Loucy (cell line): Measurements from ENCODE around the gene LONP1.

Source experiments
- H2AFZ ChIP-seq: fragments of 200-600 bp; sonication (generic); 2 replicates; pipeline ENCODE4 v1.6.0; 2016; ENCODE audit warnings: antibody characterized with exemption, mild to moderate bottlenecking, low read length, moderate library complexity
- H3F3A ChIP-seq: fragments of 200-600 bp; 2 replicates; pipeline ENCODE4 v1.6.0; 2016; ENCODE audit warnings: antibody characterized with exemption, low read depth, mild to moderate bottlenecking
- H3K27me3 ChIP-seq: fragments of 200-600 bp; sonication (generic); 2 replicates; pipeline ENCODE4 v1.6.1; 2014; ENCODE audit warnings: low read length, mild to moderate bottlenecking; ENCODE audit not compliant: insufficient read depth, poor library complexity, severe bottlenecking
- H3K36me3 ChIP-seq: fragments of 200-600 bp; sonication (generic); 2 replicates; pipeline ENCODE4 v1.6.1; 2016; ENCODE audit warnings: low read length; ENCODE audit not compliant: insufficient read depth
- H3K4me1 ChIP-seq: fragments of 200-600 bp; sonication (generic); 2 replicates; pipeline ENCODE4 v1.5.1; 2014; ENCODE audit warnings: low read length, mild to moderate bottlenecking; ENCODE audit not compliant: insufficient read depth, poor library complexity, severe bottlenecking
- H3K4me2 ChIP-seq: fragments of 200-600 bp; sonication (generic); 2 replicates; pipeline ENCODE4 v1.6.0; 2014; ENCODE audit warnings: antibody characterized with exemption, low read length, low read depth, mild to moderate bottlenecking; ENCODE audit not compliant: poor library complexity, severe bottlenecking
- H3K4me3 ChIP-seq: fragments of 200-600 bp; sonication (generic); 2 replicates; pipeline ENCODE4 v1.5.1; 2014; ENCODE audit warnings: low read length, mild to moderate bottlenecking, mixed read lengths; ENCODE audit not compliant: poor library complexity, severe bottlenecking
- H3K79me2 ChIP-seq: fragments of 200-600 bp; sonication (generic); 2 replicates; pipeline ENCODE4 v1.6.1; 2014; ENCODE audit warnings: low read length; ENCODE audit not compliant: insufficient read depth
- H3K9ac ChIP-seq: fragments of 200-600 bp; sonication (generic); 2 replicates; pipeline ENCODE4 v1.6.0; 2014; ENCODE audit warnings: mild to moderate bottlenecking, low read depth, low read length, moderate library complexity; ENCODE audit not compliant: poor library complexity, severe bottlenecking
- H3K9me2 ChIP-seq: fragments of 200-600 bp; sonication (generic); replicated peaks from 2 replicates; pipeline ENCODE4 v1.6.1; 2016; ENCODE audit warnings: low read depth, low read length, mixed read lengths
- H3K9me3 ChIP-seq: fragments of 200-600 bp; sonication (generic); 2 replicates; pipeline ENCODE4 v1.6.1; 2014; ENCODE audit warnings: mild to moderate bottlenecking, antibody characterized with exemption, low read length, low read depth; ENCODE audit not compliant: insufficient read depth
- H4K20me1 ChIP-seq: fragments of 200-600 bp; sonication (generic); 2 replicates; pipeline ENCODE4 v1.6.0; 2014; ENCODE audit warnings: antibody characterized with exemption, low read length, mild to moderate bottlenecking; ENCODE audit not compliant: insufficient read depth, poor library complexity, severe bottlenecking
- EZH2phosphoT487 ChIP-seq: fragments of 200-600 bp; IDR thresholded peaks from 2 replicates; pipeline ENCODE4 v1.6.1; 2018; ENCODE audit warnings: antibody characterized with exemption, mild to moderate bottlenecking, moderate library complexity, borderline replicate concordance
- TF ChIP-seq, protein P1 (sequence below): fragments of 200-600 bp; sonication (generic); conservative IDR thresholded peaks from 2 replicates; pipeline ENCODE4 v1.5.1; 2014; ENCODE audit warnings: mild to moderate bottlenecking, antibody characterized with exemption, low read length

LONP1 gene

GRCh38 chr19:5762608-5763217 is 42.8 kb upstream of the LONP1 start:
- no peaks in the 10 kb centered on the region for H3K9me2 ChIP-seq
- H3K36me3 ChIP-seq = no peaks in the 10 kb centered on the region
- H3K9ac ChIP-seq = no peak overlapping the region
- H3K27me3 ChIP-seq = no peaks in the 10 kb centered on the region
- no peaks in the 10 kb centered on the region for H3F3A ChIP-seq
- no peak overlapping the region for H3K4me2 ChIP-seq
- H2AFZ ChIP-seq = no peak overlapping the region
- no peak for TF ChIP-seq EZH2phosphoT487
- TF ChIP-seq, protein P1, sequence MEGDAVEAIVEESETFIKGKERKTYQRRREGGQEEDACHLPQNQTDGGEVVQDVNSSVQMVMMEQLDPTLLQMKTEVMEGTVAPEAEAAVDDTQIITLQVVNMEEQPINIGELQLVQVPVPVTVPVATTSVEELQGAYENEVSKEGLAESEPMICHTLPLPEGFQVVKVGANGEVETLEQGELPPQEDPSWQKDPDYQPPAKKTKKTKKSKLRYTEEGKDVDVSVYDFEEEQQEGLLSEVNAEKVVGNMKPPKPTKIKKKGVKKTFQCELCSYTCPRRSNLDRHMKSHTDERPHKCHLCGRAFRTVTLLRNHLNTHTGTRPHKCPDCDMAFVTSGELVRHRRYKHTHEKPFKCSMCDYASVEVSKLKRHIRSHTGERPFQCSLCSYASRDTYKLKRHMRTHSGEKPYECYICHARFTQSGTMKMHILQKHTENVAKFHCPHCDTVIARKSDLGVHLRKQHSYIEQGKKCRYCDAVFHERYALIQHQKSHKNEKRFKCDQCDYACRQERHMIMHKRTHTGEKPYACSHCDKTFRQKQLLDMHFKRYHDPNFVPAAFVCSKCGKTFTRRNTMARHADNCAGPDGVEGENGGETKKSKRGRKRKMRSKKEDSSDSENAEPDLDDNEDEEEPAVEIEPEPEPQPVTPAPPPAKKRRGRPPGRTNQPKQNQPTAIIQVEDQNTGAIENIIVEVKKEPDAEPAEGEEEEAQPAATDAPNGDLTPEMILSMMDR = no peak
- H3K4me3 ChIP-seq = no peak overlapping the region
- no peaks in the 10 kb centered on the region for H4K20me1 ChIP-seq
- no peaks in the 10 kb centered on the region for H3K9me3 ChIP-seq
- no peaks in the 10 kb centered on the region for H3K4me1 ChIP-seq
- no peaks in the 10 kb centered on the region for H3K79me2 ChIP-seq

DNA sequence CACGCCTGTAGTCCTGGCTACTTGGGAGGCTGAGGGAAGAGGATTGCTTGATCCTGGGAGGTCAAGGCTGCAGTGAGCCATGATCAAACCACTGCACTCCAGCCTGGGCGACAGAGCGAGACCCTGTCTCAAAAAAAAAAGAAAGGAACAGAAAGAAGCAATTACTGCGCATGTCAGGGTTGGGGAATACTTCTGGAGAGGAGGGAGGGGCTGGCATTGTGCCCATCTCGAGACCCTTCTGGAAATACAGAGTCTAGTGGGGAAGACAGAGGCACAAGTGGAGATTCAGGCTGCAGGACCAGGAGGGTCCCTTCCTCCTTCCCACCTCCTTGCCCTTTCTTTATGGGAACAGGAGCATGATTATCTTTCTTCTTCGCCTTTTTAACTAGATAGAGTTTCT is 33.8 kb upstream of the LONP1 start:
- no peaks in the 10 kb centered on the region for H3K27me3 ChIP-seq
- H3K36me3 ChIP-seq = no peaks in the 10 kb centered on the region

GRCh38 chr19:5751709-5752108 is 31.8 kb upstream of the LONP1 start:
- no peaks in the 10 kb centered on the region for H3F3A ChIP-seq
- no peaks in the 10 kb centered on the region for H3K27me3 ChIP-seq
- no peak overlapping the region for H2AFZ ChIP-seq
- no peak overlapping the region for H3K4me2 ChIP-seq
- TF ChIP-seq, protein P1 = no peak
- H3K9me3 ChIP-seq = no peaks in the 10 kb centered on the region
- H3K9ac ChIP-seq = no peak overlapping the region
- H3K36me3 ChIP-seq = no peaks in the 10 kb centered on the region
- H3K79me2 ChIP-seq = no peaks in the 10 kb centered on the region
- no peak overlapping the region for H3K4me3 ChIP-seq
- no peaks in the 10 kb centered on the region for H3K9me2 ChIP-seq
- H4K20me1 ChIP-seq = no peaks in the 10 kb centered on the region
- H3K4me1 ChIP-seq = no peaks in the 10 kb centered on the region

More for the DNA sequence above, 33.8 kb upstream of the LONP1 start:
- H3K9me3 ChIP-seq = no peaks in the 10 kb centered on the region
- no peaks in the 10 kb centered on the region for H3K9me2 ChIP-seq
- no peak for TF ChIP-seq EZH2phosphoT487
- TF ChIP-seq, protein P1 = no peak
- no peak overlapping the region for H3K4me2 ChIP-seq
- H3K79me2 ChIP-seq = no peaks in the 10 kb centered on the region
- H3K9ac ChIP-seq = no peak overlapping the region
- no peak overlapping the region for H3K4me3 ChIP-seq
- H3F3A ChIP-seq = no peaks in the 10 kb centered on the region
- H4K20me1 ChIP-seq = no peaks in the 10 kb centered on the region
- H2AFZ ChIP-seq = no peak overlapping the region
- no peaks in the 10 kb centered on the region for H3K4me1 ChIP-seq
